ENCODE results near the gene KAT2B. TPM values are rescaled to one million over a fixed set of nuclear protein-coding genes. Genes with fewer than 3 reads are reported as not detected.

Gene KAT2B
- total RNA-seq, 2 donors from 2014 or later: 25.0 to 70.5 TPM

DNA sequence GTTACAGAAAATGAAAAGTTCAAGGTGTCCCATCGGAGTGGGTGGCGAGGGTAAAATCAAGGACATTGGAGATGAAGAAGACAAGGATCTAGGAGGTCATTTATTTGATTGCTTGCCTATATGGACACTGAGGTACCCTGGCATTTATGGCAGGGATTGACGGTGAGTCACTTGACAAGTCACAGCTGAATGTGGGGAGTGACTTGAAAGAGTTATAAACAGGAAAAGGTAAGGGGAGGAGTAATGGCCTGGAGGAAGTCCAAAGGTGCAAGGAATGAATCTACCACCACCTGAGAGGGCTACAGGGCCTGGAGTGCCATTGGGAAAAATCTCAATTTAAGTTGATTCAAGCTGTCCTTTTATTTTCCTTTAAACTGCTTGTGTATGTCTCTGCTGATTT, 157.5 kb downstream of the KAT2B start:
- Histone ChIP-seq H3K27me3 (no peaks in the 10 kb centered on the region), H3K27ac (no peak overlapping the region), H3K4me3 (no peak overlapping the region), H3K4me1 (no peaks in the 10 kb centered on the region), H3K36me3 (no peaks in the 10 kb centered on the region), H3K9me3 (no peaks in the 10 kb centered on the region)
- TF ChIP-seq, protein P1, sequence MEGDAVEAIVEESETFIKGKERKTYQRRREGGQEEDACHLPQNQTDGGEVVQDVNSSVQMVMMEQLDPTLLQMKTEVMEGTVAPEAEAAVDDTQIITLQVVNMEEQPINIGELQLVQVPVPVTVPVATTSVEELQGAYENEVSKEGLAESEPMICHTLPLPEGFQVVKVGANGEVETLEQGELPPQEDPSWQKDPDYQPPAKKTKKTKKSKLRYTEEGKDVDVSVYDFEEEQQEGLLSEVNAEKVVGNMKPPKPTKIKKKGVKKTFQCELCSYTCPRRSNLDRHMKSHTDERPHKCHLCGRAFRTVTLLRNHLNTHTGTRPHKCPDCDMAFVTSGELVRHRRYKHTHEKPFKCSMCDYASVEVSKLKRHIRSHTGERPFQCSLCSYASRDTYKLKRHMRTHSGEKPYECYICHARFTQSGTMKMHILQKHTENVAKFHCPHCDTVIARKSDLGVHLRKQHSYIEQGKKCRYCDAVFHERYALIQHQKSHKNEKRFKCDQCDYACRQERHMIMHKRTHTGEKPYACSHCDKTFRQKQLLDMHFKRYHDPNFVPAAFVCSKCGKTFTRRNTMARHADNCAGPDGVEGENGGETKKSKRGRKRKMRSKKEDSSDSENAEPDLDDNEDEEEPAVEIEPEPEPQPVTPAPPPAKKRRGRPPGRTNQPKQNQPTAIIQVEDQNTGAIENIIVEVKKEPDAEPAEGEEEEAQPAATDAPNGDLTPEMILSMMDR (IDR thresholded peaks at IDR 0.05): no peak
- no peak for DNase-seq (ENCODE audit: low spot score)

DNA sequence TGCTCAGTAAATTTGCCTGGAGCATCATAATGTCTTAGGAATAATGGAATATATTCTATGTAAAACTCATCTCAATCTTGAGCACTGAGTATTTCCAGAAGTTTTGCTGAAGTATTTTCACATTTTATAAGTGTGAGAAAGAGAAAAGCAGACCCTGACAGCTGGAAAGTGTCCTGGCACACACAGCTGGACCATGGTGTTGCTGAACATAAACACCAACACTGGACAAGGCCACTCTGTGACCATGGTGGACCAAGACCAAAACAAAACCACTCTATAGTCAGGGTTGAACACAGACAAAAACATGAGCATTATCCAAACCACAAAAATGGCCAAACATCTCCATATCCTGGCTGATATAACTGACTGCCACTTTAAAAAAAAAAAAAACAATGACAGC, 160.9 kb downstream of the KAT2B start:
- Histone ChIP-seq H3K36me3 (no peaks in the 10 kb centered on the region), H3K9me3 (no peaks in the 10 kb centered on the region), H3K4me1 (no peaks in the 10 kb centered on the region), H3K27me3 (no peaks in the 10 kb centered on the region), H3K4me3 (no peak overlapping the region), H3K27ac (no peak overlapping the region)
- DNase-seq (ENCODE audit: low spot score): no peak
- TF ChIP-seq, protein P1 (IDR thresholded peaks at IDR 0.05): no peak

Small RNA genes lying within 50 kb of the gene (microRNA-seq; reads per million reads assigned to microRNA genes)
- gene MIR3135A (ENCODE audit: borderline number of aligned reads in 2 of 2, borderline replicate concordance in 1 of 2): 0 reads per million in 2 donors

Other genes starting within 250 kb of the KAT2B start
- under 1 TPM in 1 of 2 donors, not detected in 1; 0.51 TPM for gene EFHB, start 106.2 kb upstream of the KAT2B start, total RNA-seq
- gene RAB5A, start 93.3 kb upstream of the KAT2B start, total RNA-seq: 10 to 100 TPM; 39.7 to 40.6 TPM
- gene PP2D1, start 28.2 kb upstream of the KAT2B start, total RNA-seq: not detected
- under 1 TPM in 1 of 2 donors, not detected in 1; 0.63 TPM for gene SGO1, start 145.8 kb downstream of the KAT2B start, total RNA-seq

Measured in right atrium auricular region (tissue), 2 donors.